Measurements from ENCODE around the gene SOS2.
"Not testable (repeated sequence)": the region's sequence is repeated elsewhere in the genome, so short reads cannot be mapped to it uniquely, and the experiment has no call there.

SOS2 gene

DNA sequence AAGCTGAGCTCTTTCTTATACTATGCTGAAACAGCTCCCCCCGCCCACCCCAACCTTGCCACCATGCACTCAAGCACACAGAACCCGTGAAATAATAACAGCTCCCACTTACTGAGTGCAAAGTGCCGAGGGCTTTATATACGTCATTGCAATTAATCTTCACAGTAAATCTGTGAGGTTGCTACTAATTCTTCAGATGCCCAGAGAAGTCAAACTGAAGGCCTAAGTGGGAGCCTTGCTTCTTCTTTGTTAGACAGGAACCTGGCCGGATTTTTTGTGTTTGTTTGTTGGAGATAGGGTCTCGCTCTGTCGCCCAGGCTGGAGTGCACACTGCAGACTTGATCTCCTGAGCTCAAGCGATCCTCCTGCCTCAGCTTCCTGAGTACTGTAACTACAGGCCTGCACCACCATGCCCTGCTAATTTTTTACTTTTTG lies 149.1 kb downstream of the SOS2 start:
- H3K4me2 ChIP-seq: peak overlapping the region; percentile 88
- no peaks in the 10 kb centered on the region for H3K79me2 ChIP-seq (ENCODE audit: insufficient read depth, low read depth)
- H3K4me3 ChIP-seq (IDR thresholded peaks at IDR 0.05; ENCODE audit: insufficient read depth, low read depth, low read length): no peak overlapping the region
- H2AFZ ChIP-seq (ENCODE audit: low read depth): no peak overlapping the region
- no peaks in the 10 kb centered on the region for H3K27me3 ChIP-seq (ENCODE audit: insufficient read depth, low read depth)
- peaks cover 64% of the 10 kb centered on the region for H3K4me1 ChIP-seq (ENCODE audit: low read depth, poor library complexity, severe bottlenecking)
- no peak for TF ChIP-seq CTCF (conservative IDR thresholded peaks at IDR 0.05; ENCODE audit: low read depth, low read length)
- no peaks in the 10 kb centered on the region for H3K36me3 ChIP-seq (ENCODE audit: insufficient read depth)
- H4K20me1 ChIP-seq (ENCODE audit: insufficient read depth): no peaks in the 10 kb centered on the region
- H3K9ac ChIP-seq: peak overlapping the region; percentile 74
- peak overlapping the region; percentile 97 for H3K27ac ChIP-seq

GRCh38 chr14:50079103-50079502 lies 152.3 kb downstream of the SOS2 start:
- H3K4me2 ChIP-seq; H3K36me3 ChIP-seq (ENCODE audit: insufficient read depth); H3K79me2 ChIP-seq (ENCODE audit: insufficient read depth, low read depth); H3K27ac ChIP-seq; H3K27me3 ChIP-seq (ENCODE audit: insufficient read depth, low read depth); H2AFZ ChIP-seq (ENCODE audit: low read depth); H4K20me1 ChIP-seq (ENCODE audit: insufficient read depth); H3K9ac ChIP-seq; H3K4me3 ChIP-seq (IDR thresholded peaks at IDR 0.05; ENCODE audit: insufficient read depth, low read depth, low read length): not testable (repeated sequence)
- peaks cover 35% of the 10 kb centered on the region for H3K4me1 ChIP-seq (ENCODE audit: low read depth, poor library complexity, severe bottlenecking)

DNA sequence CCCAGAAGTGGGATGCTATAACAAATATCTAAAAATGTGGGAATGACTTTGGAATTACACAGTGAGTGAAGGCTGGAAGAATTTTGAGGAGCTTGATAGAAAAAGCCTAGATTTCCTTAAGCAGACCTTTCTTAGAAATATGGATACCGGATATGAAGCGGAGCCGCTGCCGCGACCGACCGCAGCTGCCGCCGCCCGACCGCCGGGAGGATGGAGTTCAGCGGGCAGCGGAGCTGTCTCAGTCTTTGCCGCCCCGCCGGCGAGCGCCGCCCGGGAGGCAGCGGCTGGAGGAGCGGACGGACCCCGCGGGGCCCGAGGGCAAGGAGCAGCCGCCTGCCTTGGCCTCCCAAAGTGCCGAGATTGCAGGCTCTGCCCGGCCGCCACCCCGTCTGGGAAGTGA lies 157.7 kb downstream of the SOS2 start:
- not testable (repeated sequence) for H3K79me2 ChIP-seq (ENCODE audit: insufficient read depth, low read depth); H3K27ac ChIP-seq; H4K20me1 ChIP-seq (ENCODE audit: insufficient read depth); H3K4me3 ChIP-seq (IDR thresholded peaks at IDR 0.05; ENCODE audit: insufficient read depth, low read depth, low read length); H3K4me2 ChIP-seq; H3K36me3 ChIP-seq (ENCODE audit: insufficient read depth); H3K9ac ChIP-seq; H3K27me3 ChIP-seq (ENCODE audit: insufficient read depth, low read depth); H2AFZ ChIP-seq (ENCODE audit: low read depth)
- peaks cover 43% of the 10 kb centered on the region for H3K4me1 ChIP-seq (ENCODE audit: low read depth, poor library complexity, severe bottlenecking)

GRCh38 chr14:50072395-50072794 lies 159.0 kb downstream of the SOS2 start:
- H3K27me3 ChIP-seq (ENCODE audit: insufficient read depth, low read depth): no peaks in the 10 kb centered on the region
- no peak overlapping the region for H3K4me3 ChIP-seq (IDR thresholded peaks at IDR 0.05; ENCODE audit: insufficient read depth, low read depth, low read length)
- H3K4me1 ChIP-seq (ENCODE audit: low read depth, poor library complexity, severe bottlenecking): peaks cover 55% of the 10 kb centered on the region
- H3K36me3 ChIP-seq (ENCODE audit: insufficient read depth): no peaks in the 10 kb centered on the region
- no peaks in the 10 kb centered on the region for H3K79me2 ChIP-seq (ENCODE audit: insufficient read depth, low read depth)
- no peaks in the 10 kb centered on the region for H4K20me1 ChIP-seq (ENCODE audit: insufficient read depth)
- H3K4me2 ChIP-seq: peak overlapping the region; percentile 37; the same call in 1 of the 2 replicates
- no peak overlapping the region for H3K9ac ChIP-seq
- TF ChIP-seq CTCF (conservative IDR thresholded peaks at IDR 0.05; ENCODE audit: low read depth, low read length): no peak
- H3K27ac ChIP-seq: peak overlapping the region; percentile 43
- H2AFZ ChIP-seq (ENCODE audit: low read depth): no peak overlapping the region

- Histone ChIP-seq H3K4me1 (ENCODE audit: low read depth, poor library complexity, severe bottlenecking) (peaks cover 64% of the 10 kb centered on the region), H3K9ac (no peak overlapping the region), H3K27ac (peak overlapping the region; percentile 43; the same call in 1 of the 2 replicates), H3K36me3 (ENCODE audit: insufficient read depth) (no peaks in the 10 kb centered on the region), H4K20me1 (ENCODE audit: insufficient read depth) (no peaks in the 10 kb centered on the region), H3K4me2 (no peak overlapping the region; the same call in 1 of the 2 replicates), H3K79me2 (ENCODE audit: insufficient read depth, low read depth) (no peaks in the 10 kb centered on the region), H3K4me3 (IDR thresholded peaks at IDR 0.05; ENCODE audit: insufficient read depth, low read depth, low read length) (no peak overlapping the region), H3K27me3 (ENCODE audit: insufficient read depth, low read depth) (no peaks in the 10 kb centered on the region), H2AFZ (ENCODE audit: low read depth) (no peak overlapping the region)
- no peak for TF ChIP-seq CTCF (conservative IDR thresholded peaks at IDR 0.05; ENCODE audit: low read depth, low read length)
Observed at GRCh38 chr14:50070840-50071548, 160.4 kb downstream of the SOS2 start.
